Naive thymus-derived CD8-positive, alpha-beta T cell (primary cell): Measurements from ENCODE around the gene CAMTA1. TPM values are rescaled to one million over a fixed set of nuclear protein-coding genes. Genes with fewer than 3 reads are reported as not detected.

Experiments
- ATAC-seq, 2 donors: fragments of 150-1000 bp; cut with Tn5 transposase in 1 of 2; sonication (Bioruptor Pico), chemical (Tn5 transposase) in 1 of 2; 1 replicate in 1 of 2; 2 replicates in 1 of 2; pipeline ENCODE4 v1.10.0; 2021; ENCODE audit warnings: mild to moderate bottlenecking in 2 of 2, moderate library complexity in 2 of 2
- POLR2A ChIA-PET: fragments of 350-600 bp; sonication (Branson Sonifier 250); formaldehyde crosslinking; loops from one replicate; lab custom pipeline; 2021; ENCODE audit warnings: antibody characterized with exemption; lab: Charles Lee
- DNase-seq, 10 donors: peaks; one replicate each; pipeline versions ENCODE4 v3.0.0 to v3.0.0-alpha.2; 2020 to 2022
- H3K27ac Mint-ChIP-seq, 10 donors: one replicate each; pipeline ENCODE4 v1.8.0; 2020 to 2022; ENCODE audit warnings: mild to moderate bottlenecking in 10 of 10, mixed read lengths in 10 of 10, moderate library complexity in 4 of 10, inconsistent platforms in 1 of 10
- H3K27me3 Mint-ChIP-seq, 5 donors: one replicate each; pipeline ENCODE4 v1.8.0; 2021 to 2022; ENCODE audit warnings: mixed read lengths in 5 of 5
- H3K36me3 Mint-ChIP-seq, 3 donors: one replicate each; pipeline ENCODE4 v1.8.0; 2020 to 2022; ENCODE audit warnings: mixed read lengths in 3 of 3, mild to moderate bottlenecking in 2 of 3, inconsistent platforms in 1 of 3
- H3K4me1 Mint-ChIP-seq, 4 donors: one replicate each; pipeline ENCODE4 v1.8.0; 2021 to 2022; ENCODE audit warnings: mixed read lengths in 4 of 4
- H3K4me3 Mint-ChIP-seq, 10 donors: one replicate each; pipeline ENCODE4 v1.8.0; 2020 to 2022; ENCODE audit warnings: mild to moderate bottlenecking in 10 of 10, mixed read lengths in 10 of 10, moderate library complexity in 6 of 10, inconsistent platforms in 1 of 10
- H3K9me3 Mint-ChIP-seq, 9 donors: one replicate each; pipeline ENCODE4 v1.8.0; 2020 to 2022; ENCODE audit warnings: mixed read lengths in 9 of 9, mild to moderate bottlenecking in 3 of 9, inconsistent platforms in 1 of 9, moderate library complexity in 1 of 9
- polyA plus RNA-seq, 3 donors: library from polyadenylated mRNA; unstranded; fragments of 300-500 nt; fragmentation: Illumina TruSeq; gene quantifications; one replicate each; pipeline ENCODE4 v1.2.3, GENCODE V29; 2021
- total RNA-seq, 8 experiments: library from RNA in 2 of 8; stranded (reverse) in 2 of 8; gene quantifications; one replicate each; pipeline ENCODE4 v1.2.3 and lab custom pipeline; 2021 to 2026

CAMTA1 gene
- total and polyA plus RNA-seq, 5 experiments from 2014 or later, result 32.6 to 78.3 (median 47.3) TPM

GRCh38 chr1:7263021-7263960 lies 478.0 kb downstream of the CAMTA1 start:
- POLR2A ChIA-PET, result no interaction called here
- Mint-ChIP-seq H3K9me3 (peaks cover 0 to 9% (median 7%) of the 10 kb centered on the region in 9 donors), H3K27ac (no peak overlapping the region), H3K27me3 (peaks cover 12 to 39% (median 23%) of the 10 kb centered on the region in 5 donors), H3K36me3 (peaks cover 0 to 6% (median 0%) of the 10 kb centered on the region in 3 donors), H3K4me1 (no peaks in the 10 kb centered on the region), H3K4me3 (no peak overlapping the region)
- ATAC-seq (no peak), DNase-seq (no peak)

- H3K4me1 Mint-ChIP-seq, result no peaks in the 10 kb centered on the region
These were observed 478.8 kb downstream of the CAMTA1 start for GRCh38 chr1:7264101-7264500.

GRCh38 chr1:7265771-7266371 lies 480.6 kb downstream of the CAMTA1 start:
- Mint-ChIP-seq H3K9me3 (peaks cover 11 to 32% (median 18%) of the 10 kb centered on the region in 9 donors), H3K36me3 (peaks cover 0 to 21% (median 3%) of the 10 kb centered on the region in 3 donors), H3K4me3 (no peak overlapping the region), H3K4me1 (no peaks in the 10 kb centered on the region), H3K27me3 (peaks cover 14 to 38% (median 26%) of the 10 kb centered on the region in 5 donors), H3K27ac (peak overlapping the region in 1 of 10 donors; percentile 24)
- DNase-seq (no peak), ATAC-seq (no peak)
- POLR2A ChIA-PET, result no interaction called here

More at GRCh38 chr1:7264101-7264500, 478.8 kb downstream of the CAMTA1 start:
- ATAC-seq (no peak), DNase-seq (no peak)
- no peak overlapping the region for H3K4me3 Mint-ChIP-seq
- H3K27me3 Mint-ChIP-seq, result peaks cover 12 to 36% (median 22%) of the 10 kb centered on the region in 5 donors
- H3K9me3 Mint-ChIP-seq, result peaks cover 4 to 17% (median 11%) of the 10 kb centered on the region in 9 donors
- H3K36me3 Mint-ChIP-seq, result peaks cover 0 to 13% (median 0%) of the 10 kb centered on the region in 3 donors
- H3K27ac Mint-ChIP-seq, result no peak overlapping the region
- POLR2A ChIA-PET, result no interaction called here

GRCh38 chr1:7266561-7266960 lies 481.3 kb downstream of the CAMTA1 start:
- Mint-ChIP-seq H3K4me3 (no peak overlapping the region), H3K9me3 (peaks cover 11 to 35% (median 18%) of the 10 kb centered on the region in 9 donors), H3K36me3 (peaks cover 0 to 21% (median 3%) of the 10 kb centered on the region in 3 donors), H3K27me3 (peaks cover 17 to 41% (median 31%) of the 10 kb centered on the region in 5 donors), H3K27ac (no peak overlapping the region), H3K4me1 (no peaks in the 10 kb centered on the region)
- DNase-seq, result no peak
- POLR2A ChIA-PET, result no interaction called here
- no peak for ATAC-seq

GRCh38 chr1:7267493-7267892 lies 482.2 kb downstream of the CAMTA1 start:
- POLR2A ChIA-PET, result no interaction called here
- H3K27me3 Mint-ChIP-seq, result peaks cover 19 to 46% (median 34%) of the 10 kb centered on the region in 5 donors
- peaks cover 11 to 36% (median 18%) of the 10 kb centered on the region in 9 donors for H3K9me3 Mint-ChIP-seq
- H3K4me3 Mint-ChIP-seq, result no peak overlapping the region
- H3K27ac Mint-ChIP-seq, result no peak overlapping the region
- H3K36me3 Mint-ChIP-seq, result peaks cover 0 to 21% (median 3%) of the 10 kb centered on the region in 3 donors
- no peaks in the 10 kb centered on the region for H3K4me1 Mint-ChIP-seq
- ATAC-seq, result no peak
- no peak for DNase-seq

- no peak for DNase-seq
- peaks cover 0 to 21% (median 3%) of the 10 kb centered on the region in 3 donors for H3K36me3 Mint-ChIP-seq
- no peak overlapping the region for H3K4me3 Mint-ChIP-seq
- POLR2A ChIA-PET, result no interaction called here
- ATAC-seq, result no peak
- peaks cover 17 to 31% (median 22%) of the 10 kb centered on the region in 5 donors for H3K27me3 Mint-ChIP-seq
- H3K27ac Mint-ChIP-seq, result no peak overlapping the region
- H3K9me3 Mint-ChIP-seq, result peaks cover 11 to 36% (median 18%) of the 10 kb centered on the region in 9 donors
- no peaks in the 10 kb centered on the region for H3K4me1 Mint-ChIP-seq
These were observed 483.7 kb downstream of the CAMTA1 start for GRCh38 chr1:7268983-7269382.

- H3K36me3 Mint-ChIP-seq, result peaks cover 0 to 21% (median 3%) of the 10 kb centered on the region in 3 donors
- H3K4me3 Mint-ChIP-seq, result no peak overlapping the region
- peaks cover 17 to 30% (median 22%) of the 10 kb centered on the region in 5 donors for H3K27me3 Mint-ChIP-seq
These were observed 484.3 kb downstream of the CAMTA1 start for GRCh38 chr1:7269525-7269924.

GRCh38 chr1:7274256-7274655 lies 489.0 kb downstream of the CAMTA1 start:
- H3K27me3 Mint-ChIP-seq, result peaks cover 0 to 24% (median 13%) of the 10 kb centered on the region in 5 donors
- H3K27ac Mint-ChIP-seq, result no peak overlapping the region
- DNase-seq (no peak), ATAC-seq (no peak)
- H3K4me1 Mint-ChIP-seq, result no peaks in the 10 kb centered on the region
- POLR2A ChIA-PET, result no interaction called here
- H3K36me3 Mint-ChIP-seq, result peaks cover 0 to 6% (median 3%) of the 10 kb centered on the region in 3 donors
- H3K9me3 Mint-ChIP-seq, result peaks cover 7 to 32% (median 10%) of the 10 kb centered on the region in 9 donors
- H3K4me3 Mint-ChIP-seq, result no peak overlapping the region

More at GRCh38 chr1:7269525-7269924, 484.3 kb downstream of the CAMTA1 start:
- ATAC-seq, result no peak
- Mint-ChIP-seq H3K4me1 (no peaks in the 10 kb centered on the region), H3K27ac (no peak overlapping the region), H3K9me3 (peaks cover 11 to 36% (median 18%) of the 10 kb centered on the region in 9 donors)
- no peak for DNase-seq
- POLR2A ChIA-PET, result no interaction called here

- DNase-seq, result no peak
- no peaks in the 10 kb centered on the region for H3K4me1 Mint-ChIP-seq
- H3K27ac Mint-ChIP-seq, result no peak overlapping the region
- no peaks in the 10 kb centered on the region for H3K36me3 Mint-ChIP-seq
- no peak for ATAC-seq
- peaks cover 4 to 31% (median 11%) of the 10 kb centered on the region in 5 donors for H3K27me3 Mint-ChIP-seq
- H3K9me3 Mint-ChIP-seq, result peaks cover 0 to 15% (median 4%) of the 10 kb centered on the region in 9 donors
- no peak overlapping the region for H3K4me3 Mint-ChIP-seq
- POLR2A ChIA-PET, result no interaction called here
These were observed 492.8 kb downstream of the CAMTA1 start for GRCh38 chr1:7278045-7278444.

GRCh38 chr1:7278827-7279765 lies 493.8 kb downstream of the CAMTA1 start:
- no peak for DNase-seq
- H3K36me3 Mint-ChIP-seq, result no peaks in the 10 kb centered on the region
- POLR2A ChIA-PET, result no interaction called here
- no peak overlapping the region for H3K27ac Mint-ChIP-seq
- H3K4me3 Mint-ChIP-seq, result no peak overlapping the region
- peaks cover 0 to 15% (median 6%) of the 10 kb centered on the region in 9 donors for H3K9me3 Mint-ChIP-seq
- H3K27me3 Mint-ChIP-seq, result peaks cover 12 to 41% (median 20%) of the 10 kb centered on the region in 5 donors
- ATAC-seq, result no peak
- H3K4me1 Mint-ChIP-seq, result peaks cover 0 to 1% (median 0%) of the 10 kb centered on the region in 4 donors

- ATAC-seq (no peak), DNase-seq (no peak)
- peaks cover 0 to 3% (median 0%) of the 10 kb centered on the region in 4 donors for H3K4me1 Mint-ChIP-seq
- H3K27me3 Mint-ChIP-seq, result peaks cover 12 to 48% (median 23%) of the 10 kb centered on the region in 5 donors
- H3K36me3 Mint-ChIP-seq, result no peaks in the 10 kb centered on the region
- no peak overlapping the region for H3K4me3 Mint-ChIP-seq
- POLR2A ChIA-PET, result no interaction called here
- H3K9me3 Mint-ChIP-seq, result peaks cover 0 to 15% (median 6%) of the 10 kb centered on the region in 9 donors
- H3K27ac Mint-ChIP-seq, result no peak overlapping the region
These were observed 494.5 kb downstream of the CAMTA1 start for GRCh38 chr1:7279769-7280168.
